ENCODE measurements around the gene CD247.

The CD247 gene

GRCh38 chr1:167526667-167527383 is 8.5 kb upstream of the CD247 start:
- no peaks in the 10 kb centered on the region for H3K36me3 ChIP-seq (ENCODE audit: control insufficient read depth, insufficient read depth, low read length)
- H3K4me1 ChIP-seq (ENCODE audit: control insufficient read depth, insufficient read depth, low read length) = no peaks in the 10 kb centered on the region
- H3K27ac ChIP-seq (ENCODE audit: insufficient read depth, low read depth, low read length, poor library complexity, severe bottlenecking) = no peak overlapping the region
- H3K9me3 ChIP-seq (ENCODE audit: control insufficient read depth, low read length) = peaks cover 2% of the 10 kb centered on the region
- H3K4me3 ChIP-seq (ENCODE audit: insufficient read depth, low read depth, low read length) = no peak overlapping the region
- 74 to 79% methylated on average over 8 of the region's 8 CpGs for WGBS, 2 experiments
- H3K27me3 ChIP-seq (ENCODE audit: control insufficient read depth, insufficient read depth, low read length, poor library complexity, severe bottlenecking) = no peaks in the 10 kb centered on the region

GRCh38 chr1:167524651-167525050 is 6.3 kb upstream of the CD247 start:
- no peaks in the 10 kb centered on the region for H3K27me3 ChIP-seq (ENCODE audit: control insufficient read depth, insufficient read depth, low read length, poor library complexity, severe bottlenecking)
- 86 to 90% methylated on average over 9 of the region's 9 CpGs for WGBS, 2 experiments
- H3K4me1 ChIP-seq (ENCODE audit: control insufficient read depth, insufficient read depth, low read length) = no peaks in the 10 kb centered on the region
- H3K4me3 ChIP-seq (ENCODE audit: insufficient read depth, low read depth, low read length) = no peak overlapping the region
- H3K9me3 ChIP-seq (ENCODE audit: control insufficient read depth, low read length) = peaks cover 2% of the 10 kb centered on the region
- H3K36me3 ChIP-seq (ENCODE audit: control insufficient read depth, insufficient read depth, low read length) = no peaks in the 10 kb centered on the region
- H3K27ac ChIP-seq (ENCODE audit: insufficient read depth, low read depth, low read length, poor library complexity, severe bottlenecking) = no peak overlapping the region

GRCh38 chr1:167522246-167522645 is 3.9 kb upstream of the CD247 start:
- Histone ChIP-seq H3K27ac (ENCODE audit: insufficient read depth, low read depth, low read length, poor library complexity, severe bottlenecking) (no peak overlapping the region), H3K27me3 (ENCODE audit: control insufficient read depth, insufficient read depth, low read length, poor library complexity, severe bottlenecking) (no peaks in the 10 kb centered on the region), H3K4me1 (ENCODE audit: control insufficient read depth, insufficient read depth, low read length) (no peaks in the 10 kb centered on the region), H3K4me3 (ENCODE audit: insufficient read depth, low read depth, low read length) (no peak overlapping the region), H3K9me3 (ENCODE audit: control insufficient read depth, low read length) (peaks cover 2% of the 10 kb centered on the region), H3K36me3 (ENCODE audit: control insufficient read depth, insufficient read depth, low read length) (no peaks in the 10 kb centered on the region)
- WGBS, 2 experiments = 90 to 95% methylated on average over 4 to 5 of the region's 5 CpGs

- Histone ChIP-seq H3K27me3 (ENCODE audit: control insufficient read depth, insufficient read depth, low read length, poor library complexity, severe bottlenecking) (no peaks in the 10 kb centered on the region), H3K4me3 (ENCODE audit: insufficient read depth, low read depth, low read length) (no peak overlapping the region), H3K27ac (ENCODE audit: insufficient read depth, low read depth, low read length, poor library complexity, severe bottlenecking) (no peak overlapping the region), H3K36me3 (ENCODE audit: control insufficient read depth, insufficient read depth, low read length) (no peaks in the 10 kb centered on the region), H3K4me1 (ENCODE audit: control insufficient read depth, insufficient read depth, low read length) (no peaks in the 10 kb centered on the region), H3K9me3 (ENCODE audit: control insufficient read depth, low read length) (peaks cover 2% of the 10 kb centered on the region)
Observed at GRCh38 chr1:167520711-167521206, 2.4 kb upstream of the CD247 start.

- Histone ChIP-seq H3K4me1 (ENCODE audit: control insufficient read depth, insufficient read depth, low read length) (no peaks in the 10 kb centered on the region), H3K36me3 (ENCODE audit: control insufficient read depth, insufficient read depth, low read length) (no peaks in the 10 kb centered on the region), H3K27ac (ENCODE audit: insufficient read depth, low read depth, low read length, poor library complexity, severe bottlenecking) (no peak overlapping the region), H3K4me3 (ENCODE audit: insufficient read depth, low read depth, low read length) (no peak overlapping the region), H3K9me3 (ENCODE audit: control insufficient read depth, low read length) (no peaks in the 10 kb centered on the region), H3K27me3 (ENCODE audit: control insufficient read depth, insufficient read depth, low read length, poor library complexity, severe bottlenecking) (no peaks in the 10 kb centered on the region)
- 93 to 95% methylated on average over 30 of the region's 30 CpGs for WGBS, 2 experiments
Observed at GRCh38 chr1:167517535-167518330, 596 bp downstream of the CD247 start.

GRCh38 chr1:167516404-167517388 is 1.6 kb downstream of the CD247 start:
- Histone ChIP-seq H3K9me3 (ENCODE audit: control insufficient read depth, low read length) (no peaks in the 10 kb centered on the region), H3K36me3 (ENCODE audit: control insufficient read depth, insufficient read depth, low read length) (no peaks in the 10 kb centered on the region), H3K27me3 (ENCODE audit: control insufficient read depth, insufficient read depth, low read length, poor library complexity, severe bottlenecking) (no peaks in the 10 kb centered on the region), H3K4me3 (ENCODE audit: insufficient read depth, low read depth, low read length) (no peak overlapping the region), H3K27ac (ENCODE audit: insufficient read depth, low read depth, low read length, poor library complexity, severe bottlenecking) (no peak overlapping the region), H3K4me1 (ENCODE audit: control insufficient read depth, insufficient read depth, low read length) (peaks cover 4% of the 10 kb centered on the region)
- 85 to 87% methylated on average over 16 to 19 of the region's 19 CpGs for WGBS, 2 experiments

GRCh38 chr1:167515893-167516321 is 2.4 kb downstream of the CD247 start:
- H3K4me1 ChIP-seq (ENCODE audit: control insufficient read depth, insufficient read depth, low read length) = peaks cover 4% of the 10 kb centered on the region
- H3K4me3 ChIP-seq (ENCODE audit: insufficient read depth, low read depth, low read length) = no peak overlapping the region
- H3K27me3 ChIP-seq (ENCODE audit: control insufficient read depth, insufficient read depth, low read length, poor library complexity, severe bottlenecking) = no peaks in the 10 kb centered on the region
- no peaks in the 10 kb centered on the region for H3K9me3 ChIP-seq (ENCODE audit: control insufficient read depth, low read length)
- no peak overlapping the region for H3K27ac ChIP-seq (ENCODE audit: insufficient read depth, low read depth, low read length, poor library complexity, severe bottlenecking)
- WGBS, 2 experiments = 89 to 92% methylated on average over 4 of the region's 4 CpGs
- no peaks in the 10 kb centered on the region for H3K36me3 ChIP-seq (ENCODE audit: control insufficient read depth, insufficient read depth, low read length)

GRCh38 chr1:167515461-167515860 is 2.9 kb downstream of the CD247 start:
- Histone ChIP-seq H3K27ac (ENCODE audit: insufficient read depth, low read depth, low read length, poor library complexity, severe bottlenecking) (no peak overlapping the region), H3K4me3 (ENCODE audit: insufficient read depth, low read depth, low read length) (no peak overlapping the region), H3K4me1 (ENCODE audit: control insufficient read depth, insufficient read depth, low read length) (peaks cover 4% of the 10 kb centered on the region), H3K9me3 (ENCODE audit: control insufficient read depth, low read length) (no peaks in the 10 kb centered on the region), H3K27me3 (ENCODE audit: control insufficient read depth, insufficient read depth, low read length, poor library complexity, severe bottlenecking) (no peaks in the 10 kb centered on the region), H3K36me3 (ENCODE audit: control insufficient read depth, insufficient read depth, low read length) (no peaks in the 10 kb centered on the region)
- 86 to 100% methylated on average over 1 to 2 of the region's 3 CpGs for WGBS, 2 experiments

GRCh38 chr1:167514288-167514687 is 4.0 kb downstream of the CD247 start:
- Histone ChIP-seq H3K27ac (ENCODE audit: insufficient read depth, low read depth, low read length, poor library complexity, severe bottlenecking) (no peak overlapping the region), H3K4me3 (ENCODE audit: insufficient read depth, low read depth, low read length) (no peak overlapping the region), H3K4me1 (ENCODE audit: control insufficient read depth, insufficient read depth, low read length) (peaks cover 4% of the 10 kb centered on the region), H3K36me3 (ENCODE audit: control insufficient read depth, insufficient read depth, low read length) (no peaks in the 10 kb centered on the region), H3K27me3 (ENCODE audit: control insufficient read depth, insufficient read depth, low read length, poor library complexity, severe bottlenecking) (no peaks in the 10 kb centered on the region), H3K9me3 (ENCODE audit: control insufficient read depth, low read length) (no peaks in the 10 kb centered on the region)
- 93 to 97% methylated on average over 8 to 9 of the region's 9 CpGs for WGBS, 2 experiments
